NCI-H146 (cell line): ENCODE results near the gene TNNT3.

Experiments used
- DNase-seq: peaks from one replicate; lab custom pipeline; 2025; lab: John Stamatoyannopoulos, UW

The TNNT3 gene

DNA sequence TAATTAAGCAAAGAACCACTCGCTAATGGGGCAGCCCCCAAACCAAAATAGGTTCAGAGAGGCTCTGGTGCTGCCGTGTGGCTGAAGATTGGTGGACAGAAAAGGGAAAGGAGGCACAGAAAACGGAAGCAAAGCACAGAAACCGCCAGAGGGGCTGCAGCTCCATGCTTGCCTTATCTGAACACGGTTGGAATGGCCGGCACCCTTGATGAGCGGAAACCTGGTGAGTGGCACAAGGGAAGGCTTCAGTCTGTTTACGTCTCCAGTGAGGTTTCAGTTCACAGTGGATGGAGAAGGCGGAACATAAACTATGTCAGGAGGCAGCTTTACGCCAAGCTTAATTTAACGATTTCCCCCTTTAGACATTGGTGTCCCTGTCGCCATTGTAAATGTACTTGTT lies 22.6 kb upstream of the TNNT3 start:
- no peak for DNase-seq

DNA sequence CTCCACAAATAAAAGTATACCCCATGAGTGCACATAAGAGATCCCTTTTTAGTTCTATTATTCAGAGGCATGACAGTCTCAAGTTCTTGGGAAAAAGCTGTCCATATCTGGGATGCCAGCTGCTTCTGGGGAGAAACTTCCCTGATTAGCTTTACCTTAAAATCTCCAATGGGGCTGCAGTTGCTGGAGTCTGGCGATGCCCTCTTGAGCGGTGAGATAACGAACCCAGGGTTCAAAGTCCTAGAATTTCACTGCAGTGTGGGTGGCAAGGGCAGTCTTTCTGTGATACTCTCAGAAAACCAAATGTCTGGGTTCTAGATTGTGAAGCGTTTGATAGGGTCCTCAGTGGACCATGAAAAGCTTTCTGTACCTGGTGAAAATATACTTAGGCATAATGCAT lies 20.4 kb upstream of the TNNT3 start:
- no peak for DNase-seq

DNA sequence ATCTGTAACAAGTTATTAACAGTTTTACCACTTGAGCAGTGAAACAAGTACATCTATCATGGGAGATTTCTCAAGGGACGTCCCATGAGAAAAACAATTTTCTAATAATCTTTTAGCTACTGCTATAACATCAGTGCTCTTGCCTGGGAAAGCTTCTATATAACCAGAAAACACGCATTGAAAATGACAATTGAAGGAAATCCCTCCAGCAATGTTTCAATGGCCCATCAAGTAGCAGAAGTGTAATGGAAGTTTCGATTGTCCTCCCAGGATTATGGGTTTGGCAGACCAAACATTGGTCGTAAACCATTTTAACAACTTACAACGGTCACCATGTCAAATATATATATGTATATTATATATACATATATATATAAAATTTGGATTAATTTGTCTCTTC lies 19.8 kb upstream of the TNNT3 start:
- no peak for DNase-seq

DNA sequence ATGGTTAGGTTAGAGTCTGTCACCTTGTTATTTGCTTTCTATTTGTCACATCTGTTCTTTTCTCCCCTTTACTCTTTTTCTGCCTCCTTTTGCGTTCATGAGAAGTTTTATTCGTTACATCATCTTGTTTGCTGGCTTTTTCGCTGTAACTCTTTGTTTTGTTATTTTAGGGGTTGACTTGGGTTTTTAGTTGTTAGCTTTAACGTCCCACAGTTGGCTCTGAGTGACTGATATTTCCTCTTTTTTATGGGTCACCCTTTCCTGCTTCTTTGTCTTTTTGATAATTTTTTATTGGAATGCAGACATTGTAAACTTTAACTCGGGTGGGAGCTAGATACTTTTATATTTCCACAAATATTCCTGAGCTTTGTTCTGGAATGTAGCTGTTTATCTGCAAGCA lies 13.3 kb upstream of the TNNT3 start:
- no peak for DNase-seq

DNA sequence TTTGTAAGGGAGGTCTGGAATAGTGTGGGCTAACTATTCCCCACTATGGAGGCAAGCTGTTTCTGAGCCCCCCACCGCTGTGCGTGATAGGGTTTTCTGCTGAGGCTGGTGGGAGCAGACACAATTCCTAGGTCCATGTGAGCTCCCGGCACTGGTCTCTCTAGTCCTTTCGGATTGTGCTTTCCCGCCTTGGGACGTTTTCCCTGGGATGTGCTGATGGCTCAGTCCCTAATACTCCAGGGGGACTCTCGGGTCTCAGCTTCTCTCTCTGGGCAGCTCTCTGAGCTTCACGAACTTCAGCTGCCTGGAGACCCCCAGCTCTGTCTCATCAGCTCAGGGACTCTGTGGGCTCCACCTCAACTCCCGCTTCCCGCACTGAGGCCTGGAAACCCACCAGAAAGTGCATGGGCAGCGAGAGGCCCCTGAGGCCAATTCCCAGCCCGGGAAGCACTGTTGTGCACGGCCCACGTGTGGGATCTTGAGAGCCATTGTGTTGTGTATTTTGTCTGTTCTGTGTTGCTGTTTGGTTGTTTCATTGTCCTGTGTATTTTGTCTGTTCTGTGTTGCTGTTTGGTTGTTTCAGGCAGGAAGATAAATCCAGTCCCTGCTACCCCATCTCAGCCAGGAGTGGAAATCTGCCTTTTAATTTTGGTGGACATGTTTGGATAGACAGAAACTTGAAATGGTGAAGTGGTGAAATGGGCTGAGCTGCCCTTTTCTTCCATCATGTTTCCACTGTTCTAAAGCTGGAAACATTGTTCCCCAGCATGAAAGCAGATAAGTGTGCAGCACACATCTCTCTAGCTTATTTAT lies 12.7 kb upstream of the TNNT3 start:
- DNase-seq: no peak

DNA sequence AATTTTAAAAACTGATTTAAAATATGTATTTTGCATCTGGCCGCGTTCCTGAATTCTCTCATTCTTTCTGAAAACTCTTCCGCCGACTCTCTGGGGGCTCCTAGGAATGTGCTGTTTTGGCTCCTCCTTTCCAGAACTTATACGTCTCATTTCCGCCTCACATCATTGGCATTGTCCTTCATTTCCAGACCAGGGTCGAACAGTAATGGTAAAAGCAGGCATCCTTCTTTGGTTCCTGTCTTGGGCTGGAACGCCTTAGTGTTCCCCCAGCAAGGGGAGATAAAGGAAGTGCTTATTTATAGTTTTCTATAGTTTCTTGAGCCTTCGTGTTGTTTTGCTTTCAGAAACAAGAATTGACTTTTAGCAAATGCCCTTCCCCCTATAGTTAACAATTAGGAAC lies 10.9 kb upstream of the TNNT3 start:
- no peak for DNase-seq

DNA sequence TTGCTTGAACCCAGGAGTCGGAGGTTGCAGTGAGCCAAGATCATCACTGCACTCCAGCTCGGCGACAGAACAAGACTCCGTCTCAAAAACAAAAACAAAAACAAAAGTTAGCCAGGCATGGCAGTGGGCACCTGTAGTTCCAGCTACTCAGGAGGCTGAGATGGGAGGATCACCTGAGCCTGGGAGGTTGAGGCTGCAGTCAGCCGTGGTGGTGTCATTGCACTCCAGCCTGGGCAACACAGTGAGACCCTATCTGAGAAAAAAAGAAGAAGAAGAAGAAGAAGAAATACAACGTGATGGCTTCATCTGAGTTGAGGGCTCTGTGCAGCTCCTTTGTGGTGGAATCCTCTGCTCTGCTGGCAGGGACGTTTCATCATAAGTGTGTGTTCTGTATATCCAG lies 10.0 kb upstream of the TNNT3 start:
- no peak for DNase-seq

DNA sequence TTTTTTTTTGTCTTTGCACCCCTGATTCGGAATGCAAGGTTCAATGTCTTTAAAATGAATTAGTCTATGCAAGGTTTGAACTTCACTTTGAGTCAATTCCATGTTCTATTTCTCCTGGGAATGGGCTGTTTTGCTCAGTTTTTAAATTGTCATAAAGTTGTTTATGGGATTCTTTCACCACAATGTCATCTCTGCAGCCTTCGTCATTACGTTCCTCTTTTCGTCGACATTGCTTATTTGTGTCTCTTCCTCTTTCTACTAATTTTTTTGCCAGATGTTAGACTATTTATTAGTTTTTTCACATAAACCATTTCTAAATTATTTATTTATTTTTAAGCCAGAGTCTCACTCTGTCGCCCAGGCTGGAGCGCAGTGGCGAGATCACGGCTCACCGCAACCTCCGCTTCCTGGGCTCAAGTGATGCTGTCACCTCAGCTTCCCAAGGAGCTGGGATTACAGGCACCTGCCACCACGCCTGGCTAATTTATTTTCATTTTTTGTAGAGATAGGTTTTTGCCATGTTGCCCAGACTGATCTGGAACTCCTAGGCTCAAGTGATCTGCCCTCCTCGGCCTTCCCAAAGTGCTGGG lies 7.1 kb upstream of the TNNT3 start:
- DNase-seq: no peak

DNA sequence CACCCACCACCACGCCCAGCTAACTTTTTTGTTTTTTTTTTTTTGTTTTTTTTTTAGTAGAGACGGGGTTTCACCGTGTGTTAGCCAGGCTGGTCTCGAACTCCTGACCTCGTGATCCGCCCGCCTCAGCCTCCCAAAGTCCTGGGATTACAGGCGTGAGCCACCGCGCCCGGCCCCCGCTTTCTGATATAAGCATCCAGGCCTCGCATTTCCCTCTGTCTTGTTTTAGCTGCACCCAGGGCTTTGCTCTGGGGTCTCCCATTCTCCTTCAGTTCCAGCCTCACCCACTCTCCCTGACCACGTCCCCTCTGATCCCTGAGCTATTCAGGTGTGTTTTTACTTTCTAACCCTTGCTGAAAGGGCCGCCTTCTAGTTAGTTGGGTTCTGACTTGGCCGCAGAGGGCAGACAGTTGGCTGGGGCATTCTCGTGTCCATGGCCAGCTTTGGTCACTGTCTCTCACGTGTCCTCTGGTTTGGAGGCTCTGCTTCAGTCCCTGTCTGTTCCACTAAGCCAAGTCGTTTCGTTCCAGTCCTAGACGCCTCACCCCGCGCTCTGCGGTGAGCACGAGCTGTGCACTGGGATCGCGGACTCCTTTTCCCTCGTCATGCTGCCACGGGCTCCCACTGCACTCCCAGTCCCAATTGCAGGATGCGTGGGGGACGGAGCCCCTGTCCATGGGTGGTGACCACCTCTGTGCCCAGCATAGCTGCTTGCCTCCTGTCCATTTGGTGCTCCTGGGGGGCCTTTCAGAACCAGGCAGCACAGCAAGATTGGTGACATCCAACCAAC lies 6.0 kb upstream of the TNNT3 start:
- DNase-seq: no peak

DNA sequence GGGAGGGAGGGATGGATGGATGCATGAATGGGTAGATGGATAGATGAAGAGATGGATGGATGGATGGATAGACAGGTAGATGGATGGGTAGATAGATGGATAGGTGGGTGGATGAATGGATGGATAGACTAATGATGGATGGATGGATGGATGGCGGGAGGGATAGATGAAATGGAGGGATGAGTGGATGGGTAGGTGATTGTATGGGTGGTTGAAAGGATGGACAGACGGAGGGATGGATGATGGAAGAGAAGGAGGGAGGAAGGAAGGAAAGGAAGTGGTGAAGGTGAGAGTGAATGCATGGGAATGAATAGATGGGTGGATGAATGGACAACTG lies 3.7 kb upstream of the TNNT3 start:
- no peak for DNase-seq

DNA sequence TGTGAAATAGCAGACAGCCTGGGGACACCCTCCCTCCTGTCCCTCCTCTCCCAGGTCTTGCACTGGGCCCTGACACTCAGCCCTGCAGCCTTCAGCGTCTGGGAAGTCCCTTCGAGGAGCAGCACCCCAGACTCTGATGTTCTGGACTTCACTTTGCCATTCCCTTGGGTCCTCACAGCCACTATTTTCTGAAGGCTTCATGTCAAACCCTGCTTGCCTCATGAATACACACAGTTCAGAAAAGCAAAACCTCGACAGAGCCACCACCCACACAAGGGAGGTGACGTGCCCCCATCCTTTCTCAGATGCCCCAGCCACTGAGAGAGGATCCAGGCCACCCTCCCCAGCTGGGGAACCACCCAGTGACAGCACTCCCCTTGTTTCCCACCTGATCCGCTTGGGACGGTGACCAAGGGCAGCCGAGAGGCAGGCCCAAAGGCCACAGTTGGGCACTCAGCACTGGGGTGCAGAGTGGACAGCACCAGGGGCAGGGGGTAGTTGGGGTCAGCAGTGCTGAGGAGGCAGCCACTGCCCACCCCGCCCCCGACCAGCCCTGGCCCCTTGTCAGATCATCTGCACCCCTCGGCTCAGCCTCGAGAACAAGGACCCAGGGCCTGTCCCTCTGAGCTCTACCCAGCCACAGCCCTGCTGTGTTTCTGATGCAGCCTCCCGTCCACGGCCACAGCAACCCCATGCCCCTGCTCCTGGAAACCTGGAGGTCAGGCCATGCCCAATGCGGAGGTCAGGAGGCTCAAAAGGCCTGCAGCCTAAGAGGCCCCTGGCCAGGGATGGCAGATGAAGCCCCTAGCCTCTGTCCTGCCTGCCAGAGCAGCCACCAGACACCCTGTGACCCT lies 3.1 kb upstream of the TNNT3 start:
- DNase-seq: no peak

DNA sequence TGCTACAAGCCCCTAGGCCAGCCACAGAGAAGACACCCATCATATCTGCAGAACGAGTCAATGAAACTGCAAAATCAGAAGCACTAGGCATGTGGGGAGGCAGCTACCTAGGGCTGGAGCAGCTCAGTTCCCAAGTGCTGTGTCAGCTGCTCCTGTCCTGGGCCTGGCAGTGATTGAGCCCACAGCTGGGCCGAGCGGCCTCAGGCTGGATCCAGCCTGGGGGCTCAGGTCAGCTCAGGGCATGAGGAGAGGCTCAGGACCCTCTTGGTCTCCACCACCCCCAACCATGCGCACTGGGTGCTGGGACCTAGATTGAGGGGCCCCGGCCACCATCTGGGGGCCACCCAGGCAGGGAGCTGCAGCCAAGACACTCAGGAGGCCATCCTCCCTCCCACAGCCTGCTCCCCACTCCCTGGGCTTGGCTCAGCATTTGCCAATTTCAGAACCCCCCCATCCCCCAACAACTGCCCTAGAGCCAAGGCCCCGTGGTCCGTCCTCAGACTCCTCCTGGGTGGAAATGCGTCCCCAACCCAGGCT lies 2.4 kb upstream of the TNNT3 start:
- no peak for DNase-seq

DNA sequence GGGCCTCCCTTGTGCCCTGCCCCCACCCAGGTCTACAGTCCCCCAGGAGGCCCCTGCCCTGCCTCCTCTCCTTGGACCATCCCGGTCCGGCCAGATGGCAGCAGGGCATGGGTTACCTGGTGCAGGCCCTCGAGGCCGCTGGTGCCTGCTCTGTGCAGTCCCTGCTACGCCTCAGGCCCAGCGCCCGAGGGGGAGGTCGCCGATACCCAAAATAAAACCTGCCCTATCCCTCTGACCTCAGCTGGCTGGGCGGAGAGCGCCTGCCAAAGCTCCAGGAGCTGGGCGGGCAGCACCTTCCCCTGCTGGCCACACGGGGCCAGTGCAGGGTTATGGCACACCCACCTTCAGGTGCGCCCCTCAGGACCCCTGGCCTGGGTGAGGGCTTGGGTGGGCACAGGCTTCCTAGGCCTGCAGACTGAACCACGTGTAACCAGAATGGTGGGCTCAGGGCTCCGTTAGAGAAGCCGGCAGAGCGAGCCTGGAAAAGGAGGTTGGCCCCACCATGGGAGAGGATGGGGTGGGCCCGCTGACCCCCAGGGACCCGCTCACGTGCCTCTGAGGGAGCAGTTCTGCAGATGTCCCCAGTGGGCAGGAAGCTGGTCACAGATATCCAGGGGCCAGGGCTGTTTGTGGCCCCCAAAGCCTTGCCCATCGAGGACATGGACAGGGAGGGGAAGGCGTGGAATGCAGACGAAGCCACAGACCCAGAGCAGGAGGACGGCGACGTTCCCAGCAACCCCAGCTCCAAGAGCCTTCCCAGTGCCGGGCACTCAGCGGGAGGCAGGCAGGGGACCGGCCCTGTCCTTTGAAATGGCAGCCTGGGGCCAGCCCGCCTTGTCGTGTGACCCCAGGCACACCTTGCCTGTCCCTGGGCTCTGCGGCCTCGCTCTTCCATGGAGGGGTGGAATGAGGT lies 1.7 kb upstream of the TNNT3 start:
- DNase-seq: no peak

DNA sequence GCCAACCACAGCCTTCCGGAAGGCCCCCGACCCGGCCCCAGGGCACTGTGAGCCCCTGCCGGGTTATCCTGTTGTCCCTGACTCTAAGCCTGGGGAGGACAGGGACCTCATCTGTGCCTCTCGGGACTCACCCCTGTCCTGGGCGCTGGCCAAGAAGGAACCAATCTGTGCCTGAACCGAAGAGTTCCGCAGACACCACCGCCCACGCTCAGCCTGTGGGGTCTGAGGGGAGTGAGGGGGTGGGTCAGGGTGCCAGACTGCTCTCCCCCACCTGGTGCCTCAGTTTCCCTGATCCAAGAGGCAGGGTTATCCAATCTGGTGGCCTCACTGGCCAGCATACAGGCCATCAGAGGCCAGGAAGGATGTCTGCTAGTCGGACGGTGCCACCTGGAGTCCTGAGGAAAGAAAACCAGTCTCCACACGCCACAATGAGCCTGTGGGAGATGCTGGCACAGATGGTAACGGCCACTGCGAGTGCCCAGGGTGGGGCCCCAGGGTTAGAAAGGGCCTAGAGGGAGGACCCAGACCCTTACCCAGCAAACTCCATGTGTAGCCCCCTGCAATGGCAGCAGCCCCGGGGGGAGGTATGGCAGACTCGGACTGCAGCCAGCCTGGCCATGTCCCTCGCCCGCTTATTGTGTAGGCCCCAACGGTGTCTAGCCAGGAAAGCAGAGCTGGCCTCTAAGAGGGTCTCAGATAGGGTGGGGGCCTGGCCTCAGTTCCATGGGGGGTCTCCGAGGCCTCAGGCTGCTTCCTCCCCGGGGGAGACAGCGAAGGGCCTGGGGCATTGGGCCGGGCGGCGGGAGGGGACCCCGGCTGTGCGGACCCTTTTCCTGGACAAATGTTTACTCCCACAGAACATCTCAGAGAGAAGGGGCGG lies 827 bp upstream of the TNNT3 start:
- DNase-seq: no peak

DNA sequence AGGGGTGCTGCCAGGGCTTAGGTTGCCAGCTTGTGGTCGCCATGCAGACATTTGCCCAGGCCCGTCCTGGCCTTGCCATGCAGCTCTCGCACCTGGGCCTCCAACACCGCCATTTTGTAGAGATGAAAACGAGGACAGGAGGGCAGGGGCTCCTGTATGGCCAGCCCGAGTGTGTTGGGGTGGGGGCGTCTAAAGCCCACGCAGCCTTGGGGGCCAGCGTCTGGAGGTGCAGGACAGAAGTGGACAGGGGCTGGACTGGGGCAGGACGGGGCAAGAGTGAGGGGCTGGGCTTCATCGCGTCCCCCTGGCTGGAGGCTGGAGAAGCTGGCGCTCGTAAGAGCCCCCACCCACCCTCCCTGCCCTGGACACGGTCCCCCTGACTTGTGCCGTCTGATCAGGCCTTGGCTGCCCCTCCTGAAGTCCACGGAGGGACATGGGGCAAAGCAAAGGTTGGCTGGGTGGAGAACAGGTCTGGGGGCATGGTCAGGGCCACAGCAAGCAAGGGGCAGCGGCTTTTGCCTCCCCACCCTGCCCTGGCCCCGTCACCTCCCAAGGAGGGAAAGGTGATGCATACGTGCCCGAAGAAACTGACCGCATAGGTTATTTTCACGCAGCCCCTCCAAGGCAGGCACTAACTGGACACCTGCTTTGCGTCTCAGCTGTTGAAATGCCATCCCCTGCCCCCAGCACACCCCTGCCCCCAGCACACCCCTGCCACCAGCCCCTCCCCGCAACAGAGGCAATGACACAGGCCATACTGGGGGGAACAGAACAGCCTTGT lies 815 bp downstream of the TNNT3 start:
- DNase-seq: no peak

DNA sequence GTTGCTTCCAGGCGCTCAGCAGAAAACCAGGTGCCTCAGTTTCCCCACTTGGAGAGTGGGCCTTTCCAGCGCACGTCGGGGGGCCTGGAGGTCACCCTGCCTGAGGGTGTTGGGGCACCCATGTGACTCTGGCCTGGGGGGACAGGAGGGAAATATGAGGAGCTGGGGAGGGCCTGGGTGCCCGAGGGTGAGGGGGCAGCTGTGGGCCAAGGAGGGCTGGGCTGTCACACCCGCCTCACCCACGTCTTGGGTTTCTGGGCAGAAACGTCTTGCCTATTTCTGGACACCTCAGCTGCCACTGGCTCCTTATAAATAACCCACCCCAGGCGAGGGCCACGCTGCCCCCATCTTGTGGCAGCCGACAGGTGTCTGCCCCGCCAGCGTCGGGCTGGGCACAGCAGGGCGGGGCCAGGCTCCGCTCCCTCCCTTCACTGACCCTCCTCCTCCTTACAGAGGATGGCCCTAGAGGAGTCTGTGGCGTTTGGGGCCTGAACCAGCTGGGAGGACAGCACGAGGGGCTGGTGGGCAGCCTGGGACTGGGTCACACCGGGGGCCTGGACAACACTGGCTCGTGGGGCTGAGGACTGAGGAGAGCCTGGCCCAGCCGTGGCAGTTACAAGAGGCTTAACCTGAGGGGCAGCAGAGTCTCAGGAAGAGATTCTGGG lies 1.5 kb downstream of the TNNT3 start:
- no peak for DNase-seq

DNA sequence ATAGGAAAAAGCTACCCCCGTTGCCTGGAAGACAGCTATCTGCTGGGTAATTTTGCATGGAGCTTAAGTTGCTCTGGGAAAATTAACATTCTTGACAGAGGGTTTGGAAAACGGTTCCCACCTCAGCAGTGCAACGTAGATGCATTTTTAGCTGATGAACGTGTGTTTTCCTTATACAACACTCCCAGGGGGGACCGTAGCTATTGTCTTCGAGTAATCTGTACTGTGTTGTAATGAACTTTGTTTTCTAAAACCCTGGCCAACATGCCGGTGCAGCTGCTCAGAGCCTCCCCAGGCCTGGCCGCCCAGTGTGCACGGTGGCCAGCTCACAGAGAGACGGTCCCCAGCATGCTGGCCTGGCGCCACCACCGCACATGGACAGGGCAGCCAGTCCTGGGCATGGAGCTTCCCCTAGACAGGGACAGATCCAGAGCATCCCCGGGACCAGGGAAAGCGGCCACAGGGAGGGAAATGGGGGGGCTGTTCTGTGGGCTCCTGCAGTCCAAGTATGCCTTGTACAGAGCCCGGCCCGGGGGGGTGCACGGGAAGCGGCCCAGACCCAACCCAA lies 2.2 kb downstream of the TNNT3 start:
- no peak for DNase-seq

DNA sequence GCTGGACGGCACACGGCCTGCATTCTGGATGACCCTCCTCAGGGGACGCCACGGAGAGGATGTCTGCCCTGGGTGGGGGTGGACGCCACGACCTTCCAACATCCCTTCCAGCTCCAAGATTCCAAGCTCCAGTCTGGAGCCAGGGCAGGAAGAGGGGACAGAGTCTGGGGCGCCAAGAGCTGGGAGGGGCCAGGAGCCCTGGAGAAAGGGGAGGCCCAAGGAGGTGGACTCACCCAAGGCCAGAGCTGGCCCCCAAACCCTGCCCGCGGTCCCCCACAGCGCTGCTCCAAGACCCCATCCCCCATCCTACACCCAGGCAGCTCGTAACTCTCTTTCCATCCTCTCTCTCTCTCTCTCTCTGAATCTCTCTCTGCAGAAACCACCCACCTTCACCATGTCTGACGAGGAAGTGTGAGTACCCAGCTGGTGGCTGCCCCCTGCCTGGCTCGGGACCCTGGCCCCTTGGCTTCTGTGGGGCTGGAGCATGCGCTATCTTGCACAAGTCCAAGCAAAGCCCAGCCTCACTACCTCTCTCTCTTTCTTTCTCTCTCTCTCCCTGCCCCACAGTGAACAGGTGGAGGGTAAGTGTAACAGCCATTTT lies 3.1 kb downstream of the TNNT3 start:
- no peak for DNase-seq
